ENCODE measurements around the gene ZCCHC14. TPM values are rescaled to one million over a fixed set of nuclear protein-coding genes. Genes with fewer than 3 reads are reported as not detected.
A peak's percentile ranks its signal among the peaks of the same experiment; 100 is the strongest.

ZCCHC14 gene
- total and polyA plus RNA-seq, 2 of the 13 experiments (the other 11 are each of a cell fraction or from before 2014, with no cell fraction given) = 12.4 to 12.5 TPM

DNA sequence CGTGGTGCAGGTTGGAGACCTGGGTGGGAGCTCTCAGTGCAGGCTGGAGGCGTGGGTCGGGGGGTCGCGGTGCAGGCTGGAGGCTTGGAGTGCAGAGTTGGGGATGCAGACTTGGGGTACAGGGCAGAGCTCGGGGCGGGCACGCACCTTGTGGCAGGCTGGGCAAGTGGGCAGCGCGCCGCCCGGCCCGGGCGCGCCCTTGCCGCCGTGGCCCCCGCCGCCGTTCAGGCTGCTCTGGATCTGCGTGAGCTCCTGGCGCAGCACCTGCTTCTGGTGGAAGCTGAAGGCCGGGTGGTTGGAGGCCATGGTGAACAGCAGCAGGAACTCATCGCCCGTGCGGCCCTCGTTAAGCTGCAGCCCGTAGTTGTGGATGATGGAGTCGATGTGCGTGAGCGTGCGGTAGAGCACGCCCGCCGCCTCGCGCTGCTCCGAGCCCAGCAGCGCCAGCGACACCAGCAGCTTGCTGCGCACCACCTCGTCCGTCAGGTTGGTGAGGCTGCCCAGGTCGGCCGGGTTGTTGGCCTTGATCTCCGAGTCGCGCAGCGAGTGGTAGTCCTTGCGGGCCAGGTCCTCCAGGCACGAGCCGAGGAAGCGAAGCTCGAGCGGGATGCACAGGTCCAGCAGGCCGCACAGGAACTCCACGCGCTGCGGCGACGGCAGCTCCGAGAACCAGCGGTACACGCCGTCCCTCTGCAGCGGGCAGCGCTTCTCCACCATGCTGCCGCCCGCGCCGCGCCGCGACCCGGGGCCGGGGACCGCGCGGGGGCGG lies 1.1 kb downstream of the ZCCHC14 start (continued):
- TF ChIP-seq, protein P1, sequence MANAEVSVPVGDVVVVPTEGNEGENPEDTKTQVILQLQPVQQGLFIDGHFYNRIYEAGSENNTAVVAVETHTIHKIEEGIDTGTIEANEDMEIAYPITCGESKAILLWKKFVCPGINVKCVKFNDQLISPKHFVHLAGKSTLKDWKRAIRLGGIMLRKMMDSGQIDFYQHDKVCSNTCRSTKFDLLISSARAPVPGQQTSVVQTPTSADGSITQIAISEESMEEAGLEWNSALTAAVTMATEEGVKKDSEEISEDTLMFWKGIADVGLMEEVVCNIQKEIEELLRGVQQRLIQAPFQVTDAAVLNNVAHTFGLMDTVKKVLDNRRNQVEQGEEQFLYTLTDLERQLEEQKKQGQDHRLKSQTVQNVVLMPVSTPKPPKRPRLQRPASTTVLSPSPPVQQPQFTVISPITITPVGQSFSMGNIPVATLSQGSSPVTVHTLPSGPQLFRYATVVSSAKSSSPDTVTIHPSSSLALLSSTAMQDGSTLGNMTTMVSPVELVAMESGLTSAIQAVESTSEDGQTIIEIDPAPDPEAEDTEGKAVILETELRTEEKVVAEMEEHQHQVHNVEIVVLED (CRISPR knock-in tag; IDR thresholded peaks at IDR 0.05; ENCODE audit: borderline replicate concordance) = no peak
- 0 out of 2 replicates have a peak, but pooled peaks have one; percentile 38 for TF ChIP-seq ZNF205 (CRISPR knock-in tag; IDR thresholded peaks at IDR 0.05)
- TF ChIP-seq PHF8 (CRISPR knock-in tag; IDR thresholded peaks at IDR 0.05) = peak; percentile 73
- TF ChIP-seq RBM22 (optimal IDR thresholded peaks at IDR 0.05; ENCODE audit: low read length) = no peak
- TF ChIP-seq, protein P2, sequence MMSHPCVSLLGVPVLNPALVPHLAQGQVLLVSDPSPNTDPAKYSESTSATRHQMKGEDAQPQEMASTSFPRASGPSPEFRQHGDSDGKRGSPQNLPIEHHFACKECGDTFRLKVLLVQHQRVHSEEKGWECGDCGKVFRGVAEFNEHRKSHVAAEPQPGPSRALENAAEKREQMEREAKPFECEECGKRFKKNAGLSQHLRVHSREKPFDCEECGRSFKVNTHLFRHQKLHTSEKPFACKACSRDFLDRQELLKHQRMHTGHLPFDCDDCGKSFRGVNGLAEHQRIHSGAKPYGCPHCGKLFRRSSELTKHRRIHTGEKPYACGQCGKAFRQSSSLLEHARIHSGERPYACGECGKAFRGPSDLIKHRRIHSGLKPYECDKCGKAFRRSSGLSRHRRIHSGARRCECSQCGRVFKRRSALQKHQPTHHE (CRISPR knock-in tag; IDR thresholded peaks at IDR 0.05; ENCODE audit: borderline replicate concordance) = peak; percentile 50; the same call in 1 of the 2 replicates
- TF ChIP-seq, protein P3, sequence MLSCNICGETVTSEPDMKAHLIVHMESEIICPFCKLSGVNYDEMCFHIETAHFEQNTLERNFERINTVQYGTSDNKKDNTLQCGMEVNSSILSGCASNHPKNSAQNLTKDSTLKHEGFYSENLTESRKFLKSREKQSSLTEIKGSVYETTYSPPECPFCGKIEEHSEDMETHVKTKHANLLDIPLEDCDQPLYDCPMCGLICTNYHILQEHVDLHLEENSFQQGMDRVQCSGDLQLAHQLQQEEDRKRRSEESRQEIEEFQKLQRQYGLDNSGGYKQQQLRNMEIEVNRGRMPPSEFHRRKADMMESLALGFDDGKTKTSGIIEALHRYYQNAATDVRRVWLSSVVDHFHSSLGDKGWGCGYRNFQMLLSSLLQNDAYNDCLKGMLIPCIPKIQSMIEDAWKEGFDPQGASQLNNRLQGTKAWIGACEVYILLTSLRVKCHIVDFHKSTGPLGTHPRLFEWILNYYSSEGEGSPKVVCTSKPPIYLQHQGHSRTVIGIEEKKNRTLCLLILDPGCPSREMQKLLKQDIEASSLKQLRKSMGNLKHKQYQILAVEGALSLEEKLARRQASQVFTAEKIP (CRISPR knock-in tag; IDR thresholded peaks at IDR 0.05; ENCODE audit: borderline replicate concordance) = no peak
- TF ChIP-seq ZMYM4 (CRISPR knock-in tag; IDR thresholded peaks at IDR 0.05) = no peak
- TF ChIP-seq HNF4A (CRISPR knock-in tag; IDR thresholded peaks at IDR 0.05) = no peak
- TF ChIP-seq TOPORS (CRISPR knock-in tag; IDR thresholded peaks at IDR 0.05) = no peak
- TF ChIP-seq, protein P4, sequence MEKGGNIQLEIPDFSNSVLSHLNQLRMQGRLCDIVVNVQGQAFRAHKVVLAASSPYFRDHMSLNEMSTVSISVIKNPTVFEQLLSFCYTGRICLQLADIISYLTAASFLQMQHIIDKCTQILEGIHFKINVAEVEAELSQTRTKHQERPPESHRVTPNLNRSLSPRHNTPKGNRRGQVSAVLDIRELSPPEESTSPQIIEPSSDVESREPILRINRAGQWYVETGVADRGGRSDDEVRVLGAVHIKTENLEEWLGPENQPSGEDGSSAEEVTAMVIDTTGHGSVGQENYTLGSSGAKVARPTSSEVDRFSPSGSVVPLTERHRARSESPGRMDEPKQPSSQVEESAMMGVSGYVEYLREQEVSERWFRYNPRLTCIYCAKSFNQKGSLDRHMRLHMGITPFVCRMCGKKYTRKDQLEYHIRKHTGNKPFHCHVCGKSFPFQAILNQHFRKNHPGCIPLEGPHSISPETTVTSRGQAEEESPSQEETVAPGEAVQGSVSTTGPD (CRISPR knock-in tag; IDR thresholded peaks at IDR 0.05) = no peak
- TF ChIP-seq CENPT (CRISPR knock-in tag; IDR thresholded peaks at IDR 0.05; ENCODE audit: low read depth) = 0 out of 2 replicates have a peak, but pooled peaks have one; percentile 42
- TF ChIP-seq EZH2 (conservative IDR thresholded peaks at IDR 0.05; ENCODE audit: low read depth, low read length) = no peak
- TF ChIP-seq ZNF883 (CRISPR knock-in tag; IDR thresholded peaks at IDR 0.05; ENCODE audit: not compliant biosample characterization) = no peak
- TF ChIP-seq, protein P5, sequence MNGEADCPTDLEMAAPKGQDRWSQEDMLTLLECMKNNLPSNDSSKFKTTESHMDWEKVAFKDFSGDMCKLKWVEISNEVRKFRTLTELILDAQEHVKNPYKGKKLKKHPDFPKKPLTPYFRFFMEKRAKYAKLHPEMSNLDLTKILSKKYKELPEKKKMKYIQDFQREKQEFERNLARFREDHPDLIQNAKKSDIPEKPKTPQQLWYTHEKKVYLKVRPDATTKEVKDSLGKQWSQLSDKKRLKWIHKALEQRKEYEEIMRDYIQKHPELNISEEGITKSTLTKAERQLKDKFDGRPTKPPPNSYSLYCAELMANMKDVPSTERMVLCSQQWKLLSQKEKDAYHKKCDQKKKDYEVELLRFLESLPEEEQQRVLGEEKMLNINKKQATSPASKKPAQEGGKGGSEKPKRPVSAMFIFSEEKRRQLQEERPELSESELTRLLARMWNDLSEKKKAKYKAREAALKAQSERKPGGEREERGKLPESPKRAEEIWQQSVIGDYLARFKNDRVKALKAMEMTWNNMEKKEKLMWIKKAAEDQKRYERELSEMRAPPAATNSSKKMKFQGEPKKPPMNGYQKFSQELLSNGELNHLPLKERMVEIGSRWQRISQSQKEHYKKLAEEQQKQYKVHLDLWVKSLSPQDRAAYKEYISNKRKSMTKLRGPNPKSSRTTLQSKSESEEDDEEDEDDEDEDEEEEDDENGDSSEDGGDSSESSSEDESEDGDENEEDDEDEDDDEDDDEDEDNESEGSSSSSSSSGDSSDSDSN (CRISPR knock-in tag; IDR thresholded peaks at IDR 0.05) = peak; percentile 88
- peak; percentile 78; the same call in 1 of the 2 replicates for TF ChIP-seq HES4 (CRISPR knock-in tag; IDR thresholded peaks at IDR 0.05; ENCODE audit: borderline replicate concordance)
- no peak for TF ChIP-seq MZF1 (CRISPR knock-in tag; IDR thresholded peaks at IDR 0.05; ENCODE audit: borderline replicate concordance)
- TF ChIP-seq SRF (IDR thresholded peaks at IDR 0.05; ENCODE audit: low read depth, low read length) = no peak
- TF ChIP-seq ZNF12 (CRISPR knock-in tag; IDR thresholded peaks at IDR 0.05) = 0 out of 2 replicates have a peak, but pooled peaks have one; percentile 43
- no peak for TF ChIP-seq ARNTL (CRISPR knock-in tag; IDR thresholded peaks at IDR 0.05)
- TF ChIP-seq EHMT2 (IDR thresholded peaks at IDR 0.05; ENCODE audit: borderline replicate concordance, low read depth, low read length) = no peak

Measured in HepG2 (cell line).